Mucosa of rectum (tissue), 2 donors: ENCODE results near the gene ZNF385B.

Source experiments
- H3K27ac ChIP-seq, 2 donors: one replicate each; pipeline ENCODE4 v1.7.0; 2013; ENCODE audit warnings: inconsistent platforms in 2 of 2, low read depth in 2 of 2, low read length in 2 of 2
- H3K27me3 ChIP-seq, 2 donors: one replicate each; pipeline ENCODE4 v1.7.0; 2013; ENCODE audit warnings: low read length in 2 of 2; ENCODE audit not compliant: control insufficient read depth in 2 of 2, insufficient read depth in 2 of 2
- H3K36me3 ChIP-seq, 2 donors: one replicate each; pipeline ENCODE4 v1.7.0; 2013; ENCODE audit warnings: low read length in 2 of 2; ENCODE audit not compliant: control insufficient read depth in 2 of 2, insufficient read depth in 2 of 2
- H3K4me1 ChIP-seq, 2 donors: one replicate each; pipeline ENCODE4 v1.7.0; 2013; ENCODE audit warnings: low read length in 2 of 2, mild to moderate bottlenecking in 1 of 2; ENCODE audit not compliant: control insufficient read depth in 2 of 2, insufficient read depth in 2 of 2
- H3K4me3 ChIP-seq, 2 donors: one replicate each; pipeline ENCODE4 v1.7.0; 2013; ENCODE audit warnings: low read length in 2 of 2
- H3K9ac ChIP-seq, 2 donors: one replicate each; pipeline ENCODE4 v1.7.0; 2013; ENCODE audit warnings: low read length in 2 of 2, low read depth in 1 of 2, mild to moderate bottlenecking in 1 of 2
- H3K9me3 ChIP-seq, 2 donors: one replicate each; pipeline ENCODE4 v1.7.0; 2013; ENCODE audit warnings: low read length in 2 of 2; ENCODE audit not compliant: control insufficient read depth in 2 of 2
- donor health status: healthy.
- donor health status: Normal muscosa, but diverticular disease.

Gene ZNF385B

DNA sequence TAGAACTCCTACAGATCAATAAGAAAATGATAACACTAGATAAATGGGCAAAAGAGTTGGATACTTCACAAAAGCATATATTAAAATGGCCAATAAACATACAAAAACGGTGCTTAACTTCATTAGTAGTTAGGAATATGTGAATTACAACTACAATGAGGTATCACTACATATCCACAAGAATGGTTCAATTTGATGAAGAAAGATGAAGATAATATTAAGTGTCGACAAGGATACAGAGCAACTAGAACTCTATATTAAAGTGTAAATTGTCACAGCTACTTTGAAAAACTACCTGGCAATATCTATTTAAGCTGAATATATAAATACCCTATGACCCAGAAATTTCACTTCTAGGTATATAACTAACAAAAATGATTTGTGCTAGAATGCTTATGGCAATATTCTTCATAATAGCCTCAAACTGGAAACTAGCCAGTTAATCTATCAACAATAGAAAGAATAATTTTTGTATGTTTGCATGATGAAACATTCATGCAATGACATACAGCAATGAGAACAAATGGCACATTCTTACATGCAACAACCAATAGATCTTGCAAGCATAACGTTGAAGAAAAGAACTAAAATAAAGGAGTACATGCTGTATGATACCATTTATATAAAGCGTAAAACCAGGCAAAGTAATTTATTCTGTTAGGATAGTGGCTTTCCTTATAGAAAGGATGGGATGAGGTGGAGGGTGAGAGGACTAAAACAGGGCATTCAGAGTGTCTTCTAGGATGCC is 306.6 kb downstream of the ZNF385B start:
- H3K27ac ChIP-seq: no peak overlapping the region
- H3K36me3 ChIP-seq: no peaks in the 10 kb centered on the region
- no peak overlapping the region for H3K4me3 ChIP-seq

DNA sequence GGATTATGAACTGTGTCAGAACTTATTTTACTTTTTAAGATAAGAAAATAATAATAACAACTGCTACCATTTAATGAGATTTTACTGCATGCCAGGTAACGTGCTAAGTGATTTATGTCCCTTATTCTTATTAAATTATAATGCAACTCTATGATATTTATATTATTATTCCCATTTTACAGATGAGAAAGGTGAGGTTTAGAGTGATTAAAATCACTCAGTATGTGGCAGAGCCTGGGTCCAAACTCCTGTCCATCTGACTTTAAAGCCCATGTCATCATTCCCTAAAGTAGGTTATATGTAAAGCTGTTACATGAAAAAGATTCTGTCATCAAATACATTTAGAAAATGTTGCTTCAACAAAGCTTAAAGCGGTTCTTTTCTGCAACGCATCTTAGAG is 308.0 kb downstream of the ZNF385B start:
- H3K4me3 ChIP-seq: no peak overlapping the region
- H3K9me3 ChIP-seq: no peaks in the 10 kb centered on the region
- H3K27ac ChIP-seq: no peak overlapping the region
- H3K4me1 ChIP-seq: peaks cover 0 to 2% of the 10 kb centered on the region in 2 donors
- H3K9ac ChIP-seq: no peak overlapping the region
- no peaks in the 10 kb centered on the region for H3K36me3 ChIP-seq
- H3K27me3 ChIP-seq: no peaks in the 10 kb centered on the region

More for the DNA sequence above, 306.6 kb downstream of the ZNF385B start:
- Histone ChIP-seq H3K27me3 (no peaks in the 10 kb centered on the region), H3K4me1 (peaks cover 0 to 5% of the 10 kb centered on the region in 2 donors), H3K9me3 (no peaks in the 10 kb centered on the region), H3K9ac (no peak overlapping the region)

DNA sequence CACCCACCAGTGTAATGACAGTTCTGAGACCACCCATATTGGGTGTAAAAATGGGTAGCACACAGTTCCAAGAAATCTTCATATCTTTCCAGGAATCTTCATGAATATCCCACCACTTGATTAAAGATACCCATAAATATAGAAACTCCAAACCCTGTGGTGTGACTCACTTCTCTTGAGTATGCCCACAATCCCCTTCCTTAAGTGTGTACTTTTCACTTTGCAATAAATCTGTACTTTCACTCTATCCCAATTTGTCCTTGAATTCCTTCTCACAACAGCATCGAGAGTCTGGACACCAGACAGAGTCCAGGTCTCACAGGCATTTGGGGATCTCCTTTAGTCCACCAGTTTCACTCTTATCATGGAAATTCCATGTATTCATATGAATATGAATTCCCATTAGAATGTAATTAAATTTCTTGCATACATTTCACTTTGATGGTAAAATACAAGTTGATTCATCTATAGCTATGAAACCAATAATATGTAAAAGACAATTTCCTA is 309.8 kb downstream of the ZNF385B start:
- Histone ChIP-seq H3K9ac (no peak overlapping the region), H3K4me3 (no peak overlapping the region), H3K36me3 (no peaks in the 10 kb centered on the region)

DNA sequence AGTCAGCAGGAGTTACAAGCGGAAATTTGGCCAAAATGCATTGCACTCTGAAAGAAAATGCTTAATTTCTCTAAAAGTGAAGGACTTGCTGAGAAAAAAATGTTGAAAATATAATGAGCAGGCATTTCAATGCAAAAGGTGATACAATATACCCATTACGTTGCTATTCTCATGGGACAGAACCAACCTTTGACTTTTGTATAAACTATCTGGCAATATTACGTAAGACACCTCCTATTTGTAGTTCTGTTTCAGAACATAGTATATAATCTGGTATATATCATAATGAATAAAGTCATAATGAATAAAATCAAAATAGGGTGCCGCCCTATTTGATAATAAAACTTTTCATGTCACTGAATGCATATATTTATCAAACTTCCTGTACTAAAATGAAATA is 310.6 kb downstream of the ZNF385B start:
- H3K27ac ChIP-seq: no peak overlapping the region
- H3K4me1 ChIP-seq: no peaks in the 10 kb centered on the region
- no peaks in the 10 kb centered on the region for H3K36me3 ChIP-seq
- H3K9me3 ChIP-seq: no peaks in the 10 kb centered on the region
- H3K27me3 ChIP-seq: no peaks in the 10 kb centered on the region
- no peak overlapping the region for H3K4me3 ChIP-seq
- no peak overlapping the region for H3K9ac ChIP-seq

More for the DNA sequence above, 309.8 kb downstream of the ZNF385B start:
- no peak overlapping the region for H3K27ac ChIP-seq
- H3K4me1 ChIP-seq: no peaks in the 10 kb centered on the region
- no peaks in the 10 kb centered on the region for H3K9me3 ChIP-seq
- H3K27me3 ChIP-seq: no peaks in the 10 kb centered on the region

DNA sequence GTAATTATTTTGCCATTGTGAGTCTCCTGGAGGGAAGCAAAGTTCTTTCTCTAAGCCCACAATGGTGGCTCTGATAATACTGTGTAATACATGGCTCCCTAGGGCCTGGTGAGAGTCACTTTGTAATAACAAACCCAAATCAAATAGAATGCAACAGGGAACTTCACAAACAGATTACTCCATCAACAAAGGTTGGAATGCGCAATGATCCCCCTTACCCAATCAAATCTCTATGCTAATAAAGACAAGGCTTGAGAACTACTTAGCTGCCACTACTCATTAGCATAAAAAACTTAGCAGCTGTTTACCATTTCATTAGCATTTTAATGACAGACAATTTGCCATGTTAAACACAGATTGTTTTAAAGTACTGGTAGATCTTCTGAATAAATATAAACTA is 311.2 kb downstream of the ZNF385B start:
- no peaks in the 10 kb centered on the region for H3K4me1 ChIP-seq
- no peak overlapping the region for H3K4me3 ChIP-seq
- no peak overlapping the region for H3K27ac ChIP-seq
- H3K36me3 ChIP-seq: no peaks in the 10 kb centered on the region
- no peak overlapping the region for H3K9ac ChIP-seq
- H3K27me3 ChIP-seq: no peaks in the 10 kb centered on the region
- no peaks in the 10 kb centered on the region for H3K9me3 ChIP-seq

DNA sequence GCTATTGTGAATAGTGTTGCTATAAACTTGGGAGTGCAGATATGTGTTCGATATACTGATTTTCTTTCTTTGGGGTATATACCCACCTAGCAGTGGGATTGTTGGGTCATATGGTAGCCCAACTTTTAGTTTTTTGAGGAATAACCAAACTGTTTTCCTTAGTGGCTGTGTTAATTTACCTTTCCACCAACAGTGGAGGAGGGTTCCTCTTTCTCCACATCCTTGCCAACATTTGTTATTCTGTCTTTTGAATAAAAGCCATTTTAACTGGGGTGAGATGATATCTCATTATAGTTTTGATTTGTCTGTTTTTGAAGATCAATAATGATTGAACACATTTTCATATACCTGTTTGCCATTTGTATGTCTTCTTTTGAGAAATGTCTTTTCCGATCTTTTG is 314.8 kb downstream of the ZNF385B start:
- no peaks in the 10 kb centered on the region for H3K27me3 ChIP-seq
- H3K27ac ChIP-seq: no peak overlapping the region
- H3K4me3 ChIP-seq: no peak overlapping the region
- H3K4me1 ChIP-seq: no peaks in the 10 kb centered on the region
- H3K9me3 ChIP-seq: no peaks in the 10 kb centered on the region
- H3K36me3 ChIP-seq: no peaks in the 10 kb centered on the region
- H3K9ac ChIP-seq: no peak overlapping the region

DNA sequence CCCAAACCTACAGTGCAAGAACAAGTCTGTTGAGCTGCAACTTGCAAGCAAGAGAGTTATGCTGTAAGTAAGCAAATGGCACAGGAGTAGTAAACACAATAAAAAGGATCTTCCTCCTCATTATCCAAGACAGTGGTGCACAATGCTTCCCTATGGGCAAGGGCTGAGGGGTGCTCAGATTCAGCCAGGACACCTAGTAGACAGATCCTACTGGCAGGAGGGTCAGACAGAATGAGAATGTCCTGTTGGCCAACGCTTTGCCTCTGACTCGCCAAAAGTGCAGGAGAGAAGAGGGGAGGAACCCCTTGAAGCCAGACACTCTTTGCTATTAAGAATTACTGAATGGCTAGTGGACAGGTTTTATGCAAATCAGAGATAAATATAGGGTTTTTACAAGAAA is 316.4 kb downstream of the ZNF385B start:
- Histone ChIP-seq H3K9me3 (no peaks in the 10 kb centered on the region), H3K4me3 (no peak overlapping the region), H3K27ac (no peak overlapping the region), H3K9ac (no peak overlapping the region), H3K36me3 (no peaks in the 10 kb centered on the region), H3K27me3 (no peaks in the 10 kb centered on the region), H3K4me1 (no peaks in the 10 kb centered on the region)

DNA sequence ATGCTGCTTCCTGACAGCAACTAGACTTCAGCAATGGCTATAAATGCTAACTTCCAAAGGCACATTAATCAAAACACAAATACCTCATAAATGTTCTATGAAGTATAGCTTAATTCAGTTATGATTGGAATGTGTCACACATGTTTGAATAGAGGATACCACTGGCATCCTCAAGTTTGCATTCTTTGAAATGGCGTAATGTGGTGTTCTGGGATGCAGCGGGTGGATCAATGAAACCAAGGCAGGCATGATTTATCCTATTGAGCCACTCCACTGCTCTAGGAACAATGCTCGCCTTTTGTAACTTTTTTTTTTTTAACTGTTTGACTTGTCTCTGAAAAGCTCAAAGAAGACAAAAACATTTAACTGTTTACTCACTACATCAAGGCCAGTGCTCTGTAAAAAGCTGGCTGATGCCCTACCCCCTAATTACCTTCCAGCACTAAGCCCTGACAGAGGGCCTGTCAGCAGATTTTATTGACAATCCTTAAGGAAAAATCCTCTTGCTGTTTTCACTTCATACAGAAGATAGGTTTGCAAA is 318.0 kb downstream of the ZNF385B start:
- H3K27me3 ChIP-seq: no peaks in the 10 kb centered on the region
- H3K36me3 ChIP-seq: no peaks in the 10 kb centered on the region
- H3K9ac ChIP-seq: no peak overlapping the region
- no peak overlapping the region for H3K4me3 ChIP-seq
- H3K4me1 ChIP-seq: no peaks in the 10 kb centered on the region
- no peaks in the 10 kb centered on the region for H3K9me3 ChIP-seq
- H3K27ac ChIP-seq: no peak overlapping the region

DNA sequence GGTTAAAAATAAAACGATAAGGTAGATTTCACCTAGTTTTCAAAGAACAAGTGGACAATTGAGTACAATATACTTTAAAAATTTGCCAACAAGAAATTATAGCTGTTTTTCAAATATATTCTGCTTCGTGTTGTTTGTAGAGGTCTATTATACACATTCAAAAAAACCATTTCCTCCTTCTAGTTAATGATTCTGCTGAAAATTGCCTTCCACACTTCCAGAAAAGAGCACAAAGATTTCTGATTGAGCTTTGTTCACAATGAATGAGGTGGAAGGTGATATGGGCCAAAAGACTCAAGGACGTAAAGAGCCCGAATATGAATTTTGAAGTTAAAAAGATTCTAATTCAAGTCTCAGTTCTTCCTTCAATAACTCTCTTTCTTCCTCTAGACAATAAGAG is 319.8 kb downstream of the ZNF385B start:
- H3K36me3 ChIP-seq: no peaks in the 10 kb centered on the region
- H3K27me3 ChIP-seq: no peaks in the 10 kb centered on the region
- no peaks in the 10 kb centered on the region for H3K9me3 ChIP-seq
- H3K4me3 ChIP-seq: no peak overlapping the region
- H3K4me1 ChIP-seq: no peaks in the 10 kb centered on the region
- no peak overlapping the region for H3K27ac ChIP-seq
- no peak overlapping the region for H3K9ac ChIP-seq

DNA sequence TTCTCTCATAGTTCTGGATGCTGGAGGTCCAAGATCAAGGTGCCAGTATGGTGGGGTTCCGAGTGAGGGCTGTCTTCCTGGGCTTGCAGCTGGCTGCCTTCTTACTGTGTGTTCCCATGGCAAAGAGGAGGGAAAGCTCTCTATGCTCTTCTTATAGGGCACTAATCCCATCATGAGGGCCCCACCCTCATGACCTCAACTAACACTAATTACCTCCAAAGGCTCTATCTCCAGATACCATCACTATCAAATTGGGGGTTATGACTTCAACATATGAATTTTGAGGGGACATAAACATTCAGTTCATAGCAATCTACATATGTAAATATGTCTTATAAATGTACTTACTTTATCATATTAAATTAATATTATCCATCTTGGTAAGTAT is 322.3 kb downstream of the ZNF385B start:
- no peak overlapping the region for H3K27ac ChIP-seq
- H3K36me3 ChIP-seq: no peaks in the 10 kb centered on the region
- H3K4me1 ChIP-seq: no peaks in the 10 kb centered on the region
- H3K9ac ChIP-seq: no peak overlapping the region
- H3K4me3 ChIP-seq: no peak overlapping the region
- no peaks in the 10 kb centered on the region for H3K27me3 ChIP-seq
- H3K9me3 ChIP-seq: no peaks in the 10 kb centered on the region
